ENCODE measurements around the gene ITPRID1.

The ITPRID1 gene

GRCh38 chr7:31692871-31693270 lies 179.0 kb downstream of the ITPRID1 start:
- DNase-seq (ENCODE audit: low read depth in 2 of 3, low spot score in 2 of 3): no peak

- no peak for DNase-seq (ENCODE audit: low read depth in 2 of 3, low spot score in 2 of 3)
Measured at GRCh38 chr7:31695859-31696614, 182.1 kb downstream of the ITPRID1 start.

- no peak for DNase-seq (ENCODE audit: low read depth in 2 of 3, low spot score in 2 of 3)
Measured at GRCh38 chr7:31699050-31699449, 185.2 kb downstream of the ITPRID1 start.

GRCh38 chr7:31702354-31702753 lies 188.5 kb downstream of the ITPRID1 start:
- no peak for DNase-seq (ENCODE audit: low read depth in 2 of 3, low spot score in 2 of 3)

- no peak for DNase-seq (ENCODE audit: low read depth in 2 of 3, low spot score in 2 of 3)
Measured at GRCh38 chr7:31705377-31705776, 191.5 kb downstream of the ITPRID1 start.

- no peak for DNase-seq (ENCODE audit: low read depth in 2 of 3, low spot score in 2 of 3)
Measured at GRCh38 chr7:31707089-31707488, 193.2 kb downstream of the ITPRID1 start.

Data from activated CD8-positive, alpha-beta memory T cell treated with anti-CD3 and anti-CD28 coated beads for 48 hours (primary cell).